ENCODE data around the gene L3MBTL4. TPM values are rescaled to one million over a fixed set of nuclear protein-coding genes. Genes with fewer than 3 reads are reported as not detected.

Gene L3MBTL4
- total and polyA plus RNA-seq, 9 of the 15 experiments (the other 6 are each of a cell fraction or from before 2014, with no cell fraction given), result not detected

DNA sequence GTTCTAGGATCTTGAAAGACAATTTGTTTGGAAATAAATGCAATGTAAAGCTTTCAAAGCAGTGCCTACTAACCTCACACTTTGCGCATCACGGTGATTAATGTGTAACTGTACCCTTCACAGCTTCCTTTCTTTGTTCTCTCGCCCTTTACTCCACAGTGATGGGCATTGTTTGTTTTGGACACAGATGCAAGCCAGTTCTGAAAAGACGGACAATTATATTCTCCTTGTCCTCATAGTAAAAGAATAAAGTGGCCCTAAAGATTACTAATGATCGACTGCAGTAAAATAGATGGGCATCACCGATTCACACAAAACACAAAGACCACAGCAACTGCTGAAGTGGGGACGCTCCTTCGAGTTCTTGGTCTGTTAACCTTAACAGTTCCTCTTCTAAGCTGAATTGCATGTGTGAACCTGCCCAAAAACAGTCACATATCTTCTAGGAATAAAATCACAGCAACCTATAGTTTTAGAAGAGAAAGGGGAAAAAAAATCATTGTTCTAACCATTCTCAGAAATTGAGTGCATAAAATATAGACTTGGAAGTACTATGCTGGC, 7.7 kb downstream of the L3MBTL4 start:
- in situ Hi-C loops (cut with MboI) (no loop called here), intact Hi-C loops (cut with micrococcal nuclease) (no loop called here)
- ATAC-seq (no peak), FAIRE-seq (no peak), DNase-seq (ENCODE audit: extremely low read depth in 1 of 4, low spot score in 3 of 4) (no peak)
- H3K27ac ChIP-seq (ENCODE audit: extremely low read depth, low read depth, low read length), result no peak overlapping the region
- WGBS (ENCODE audit: insufficient coverage, low coverage, missing lambda C conversion rate), result under 1% methylated on average over 8 of the region's 8 CpGs
- H3K9ac ChIP-seq (ENCODE audit: insufficient read depth in 1 of 2, low read depth in 2 of 2, low read length in 2 of 2), result no peak overlapping the region
- no peaks in the 10 kb centered on the region for H3K9me3 ChIP-seq (replicated peaks; ENCODE audit: control insufficient read depth, insufficient read depth, low read depth, low read length)
- ChIA-PET POLR2A (no interaction called here), CTCF (ENCODE audit: low intra/inter-chr PET ratio) (no interaction called here)
- no peaks in the 10 kb centered on the region for H3K79me2 ChIP-seq (ENCODE audit: control insufficient read depth, insufficient read depth, low read length)
- no peaks in the 10 kb centered on the region for H3K4me1 ChIP-seq (replicated peaks in 1 of 2; ENCODE audit: control insufficient read depth in 2 of 2, insufficient read depth in 2 of 2, low read length in 2 of 2)
- H3K4me3 ChIP-seq, result no peak overlapping the region
- TF ChIP-seq MECOM (CRISPR knock-in tag; IDR thresholded peaks at IDR 0.05) (no peak), NFRKB (IDR thresholded peaks at IDR 0.05; ENCODE audit: low read depth) (no peak), DNMT1 (IDR thresholded peaks at IDR 0.05) (no peak), NCOA2 (IDR thresholded peaks at IDR 0.05; ENCODE audit: partially characterized antibody in 2 of 2) (no peak), MEF2D (tag; conservative IDR thresholded peaks at IDR 0.05; ENCODE audit: low read depth) (no peak), TFAM (CRISPR knock-in tag; conservative IDR thresholded peaks at IDR 0.05) (no peak), ZNF224 (CRISPR knock-in tag; IDR thresholded peaks at IDR 0.05) (no peak), CBFA2T2 (conservative IDR thresholded peaks at IDR 0.05) (no peak), ZNF436 (CRISPR knock-in tag; IDR thresholded peaks at IDR 0.05) (no peak), YY1 (IDR thresholded peaks at IDR 0.05; ENCODE audit: borderline replicate concordance in 1 of 3, control insufficient read depth in 1 of 3, extremely low read depth in 1 of 3, insufficient read depth in 3 of 3, insufficient read length in 1 of 3, insufficient replicate concordance in 2 of 3, low read depth in 1 of 3, low read length in 2 of 3) (no peak), MCM2 (IDR thresholded peaks at IDR 0.05; ENCODE audit: low read depth) (no peak), TCF7 (IDR thresholded peaks at IDR 0.05; ENCODE audit: borderline replicate concordance) (no peak), RBM39 (optimal IDR thresholded peaks at IDR 0.05; ENCODE audit: low read depth, low read length) (no peak), ZNF354B (CRISPR knock-in tag; IDR thresholded peaks at IDR 0.05) (no peak)
- TF ChIP-seq, protein P1, sequence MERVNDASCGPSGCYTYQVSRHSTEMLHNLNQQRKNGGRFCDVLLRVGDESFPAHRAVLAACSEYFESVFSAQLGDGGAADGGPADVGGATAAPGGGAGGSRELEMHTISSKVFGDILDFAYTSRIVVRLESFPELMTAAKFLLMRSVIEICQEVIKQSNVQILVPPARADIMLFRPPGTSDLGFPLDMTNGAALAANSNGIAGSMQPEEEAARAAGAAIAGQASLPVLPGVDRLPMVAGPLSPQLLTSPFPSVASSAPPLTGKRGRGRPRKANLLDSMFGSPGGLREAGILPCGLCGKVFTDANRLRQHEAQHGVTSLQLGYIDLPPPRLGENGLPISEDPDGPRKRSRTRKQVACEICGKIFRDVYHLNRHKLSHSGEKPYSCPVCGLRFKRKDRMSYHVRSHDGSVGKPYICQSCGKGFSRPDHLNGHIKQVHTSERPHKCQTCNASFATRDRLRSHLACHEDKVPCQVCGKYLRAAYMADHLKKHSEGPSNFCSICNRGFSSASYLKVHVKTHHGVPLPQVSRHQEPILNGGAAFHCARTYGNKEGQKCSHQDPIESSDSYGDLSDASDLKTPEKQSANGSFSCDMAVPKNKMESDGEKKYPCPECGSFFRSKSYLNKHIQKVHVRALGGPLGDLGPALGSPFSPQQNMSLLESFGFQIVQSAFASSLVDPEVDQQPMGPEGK (CRISPR knock-in tag; IDR thresholded peaks at IDR 0.05; ENCODE audit: borderline replicate concordance), result no peak
- TF ChIP-seq, protein P2, sequence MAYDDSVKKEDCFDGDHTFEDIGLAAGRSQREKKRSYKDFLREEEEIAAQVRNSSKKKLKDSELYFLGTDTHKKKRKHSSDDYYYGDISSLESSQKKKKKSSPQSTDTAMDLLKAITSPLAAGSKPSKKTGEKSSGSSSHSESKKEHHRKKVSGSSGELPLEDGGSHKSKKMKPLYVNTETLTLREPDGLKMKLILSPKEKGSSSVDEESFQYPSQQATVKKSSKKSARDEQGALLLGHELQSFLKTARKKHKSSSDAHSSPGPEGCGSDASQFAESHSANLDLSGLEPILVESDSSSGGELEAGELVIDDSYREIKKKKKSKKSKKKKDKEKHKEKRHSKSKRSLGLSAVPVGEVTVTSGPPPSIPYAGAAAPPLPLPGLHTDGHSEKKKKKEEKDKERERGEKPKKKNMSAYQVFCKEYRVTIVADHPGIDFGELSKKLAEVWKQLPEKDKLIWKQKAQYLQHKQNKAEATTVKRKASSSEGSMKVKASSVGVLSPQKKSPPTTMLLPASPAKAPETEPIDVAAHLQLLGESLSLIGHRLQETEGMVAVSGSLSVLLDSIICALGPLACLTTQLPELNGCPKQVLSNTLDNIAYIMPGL (CRISPR knock-in tag; IDR thresholded peaks at IDR 0.05), result no peak
- TF ChIP-seq, protein P3, sequence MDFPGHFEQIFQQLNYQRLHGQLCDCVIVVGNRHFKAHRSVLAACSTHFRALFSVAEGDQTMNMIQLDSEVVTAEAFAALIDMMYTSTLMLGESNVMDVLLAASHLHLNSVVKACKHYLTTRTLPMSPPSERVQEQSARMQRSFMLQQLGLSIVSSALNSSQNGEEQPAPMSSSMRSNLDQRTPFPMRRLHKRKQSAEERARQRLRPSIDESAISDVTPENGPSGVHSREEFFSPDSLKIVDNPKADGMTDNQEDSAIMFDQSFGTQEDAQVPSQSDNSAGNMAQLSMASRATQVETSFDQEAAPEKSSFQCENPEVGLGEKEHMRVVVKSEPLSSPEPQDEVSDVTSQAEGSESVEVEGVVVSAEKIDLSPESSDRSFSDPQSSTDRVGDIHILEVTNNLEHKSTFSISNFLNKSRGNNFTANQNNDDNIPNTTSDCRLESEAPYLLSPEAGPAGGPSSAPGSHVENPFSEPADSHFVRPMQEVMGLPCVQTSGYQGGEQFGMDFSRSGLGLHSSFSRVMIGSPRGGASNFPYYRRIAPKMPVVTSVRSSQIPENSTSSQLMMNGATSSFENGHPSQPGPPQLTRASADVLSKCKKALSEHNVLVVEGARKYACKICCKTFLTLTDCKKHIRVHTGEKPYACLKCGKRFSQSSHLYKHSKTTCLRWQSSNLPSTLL (IDR thresholded peaks at IDR 0.05), result no peak
- no peaks in the 10 kb centered on the region for H4K20me1 ChIP-seq (replicated peaks; ENCODE audit: control insufficient read depth, insufficient read depth, low read length)
- no TSS peak for BruUV-seq (replicated peaks)
- H3K4me2 ChIP-seq (ENCODE audit: insufficient read depth, low read length), result no peak overlapping the region
- no peaks in the 10 kb centered on the region for H3K9me1 ChIP-seq (ENCODE audit: control insufficient read depth, insufficient read depth, low read length)
- no peaks in the 10 kb centered on the region for H3K36me3 ChIP-seq (ENCODE audit: control insufficient read depth, insufficient read depth, low read length)
- no peak overlapping the region for H2AFZ ChIP-seq (ENCODE audit: low read depth, low read length)
- no peaks in the 10 kb centered on the region for H3K27me3 ChIP-seq (ENCODE audit: control insufficient read depth in 2 of 2, insufficient read depth in 2 of 2, low read length in 2 of 2)

All from K562 (cell line).